ENCODE measurements around the gene CD99L2.
A peak's percentile ranks its signal among the peaks of the same experiment; 100 is the strongest.

CD99L2 gene

GRCh38 chrX:150766351-150767044, 132.0 kb downstream of the CD99L2 start:
- H3K27ac ChIP-seq (ENCODE audit: low read depth, low read length, poor library complexity, severe bottlenecking): no peak overlapping the region
- no peak overlapping the region for H3K4me3 ChIP-seq (ENCODE audit: low read depth, low read length, poor library complexity, severe bottlenecking)
- no peaks in the 10 kb centered on the region for H3K27me3 ChIP-seq (ENCODE audit: insufficient read depth, low read length)
- TF ChIP-seq EZH2 (IDR thresholded peaks at IDR 0.05; ENCODE audit: borderline replicate concordance, low read length) (no peak), CTCF (IDR thresholded peaks at IDR 0.05; ENCODE audit: low read length) (peak; percentile 24; the same call in 1 of the 2 replicates)
- no peaks in the 10 kb centered on the region for H3K9me3 ChIP-seq (ENCODE audit: low read length)
- no peak overlapping the region for H3K9ac ChIP-seq (ENCODE audit: low read length)
- H3K36me3 ChIP-seq (ENCODE audit: insufficient read depth, low read length): no peaks in the 10 kb centered on the region
- no peak overlapping the region for H2AFZ ChIP-seq (ENCODE audit: low read length)
- no peaks in the 10 kb centered on the region for H4K20me1 ChIP-seq (ENCODE audit: insufficient read depth, low read length)
- H3F3A ChIP-seq (ENCODE audit: insufficient read depth, low read length): no peaks in the 10 kb centered on the region
- H3K79me2 ChIP-seq (ENCODE audit: insufficient read depth, low read length): no peaks in the 10 kb centered on the region
- H3K9me2 ChIP-seq (ENCODE audit: low read depth, low read length): no peaks in the 10 kb centered on the region
- no peaks in the 10 kb centered on the region for H3K4me1 ChIP-seq (ENCODE audit: insufficient read depth, low read length, severe bottlenecking)
- H3K4me2 ChIP-seq (ENCODE audit: low read length): no peak overlapping the region

GRCh38 chrX:150765782-150766350, 132.6 kb downstream of the CD99L2 start:
- H3K27me3 ChIP-seq (ENCODE audit: insufficient read depth, low read length): no peaks in the 10 kb centered on the region
- H3K4me1 ChIP-seq (ENCODE audit: insufficient read depth, low read length, severe bottlenecking): no peaks in the 10 kb centered on the region
- no peaks in the 10 kb centered on the region for H3K36me3 ChIP-seq (ENCODE audit: insufficient read depth, low read length)
- no peak overlapping the region for H2AFZ ChIP-seq (ENCODE audit: low read length)
- H3K79me2 ChIP-seq (ENCODE audit: insufficient read depth, low read length): no peaks in the 10 kb centered on the region
- TF ChIP-seq CTCF (IDR thresholded peaks at IDR 0.05; ENCODE audit: low read length): no peak
- TF ChIP-seq EZH2 (IDR thresholded peaks at IDR 0.05; ENCODE audit: borderline replicate concordance, low read length): no peak
- no peak overlapping the region for H3K27ac ChIP-seq (ENCODE audit: low read depth, low read length, poor library complexity, severe bottlenecking)
- H3K9me2 ChIP-seq (ENCODE audit: low read depth, low read length): no peaks in the 10 kb centered on the region
- H3K4me3 ChIP-seq (ENCODE audit: low read depth, low read length, poor library complexity, severe bottlenecking): no peak overlapping the region
- no peak overlapping the region for H3K9ac ChIP-seq (ENCODE audit: low read length)
- H4K20me1 ChIP-seq (ENCODE audit: insufficient read depth, low read length): no peaks in the 10 kb centered on the region
- no peaks in the 10 kb centered on the region for H3F3A ChIP-seq (ENCODE audit: insufficient read depth, low read length)
- no peaks in the 10 kb centered on the region for H3K9me3 ChIP-seq (ENCODE audit: low read length)
- no peak overlapping the region for H3K4me2 ChIP-seq (ENCODE audit: low read length)

- H3K36me3 ChIP-seq (ENCODE audit: insufficient read depth, low read length): no peaks in the 10 kb centered on the region
- H3K27me3 ChIP-seq (ENCODE audit: insufficient read depth, low read length): no peaks in the 10 kb centered on the region
- no peak overlapping the region for H3K27ac ChIP-seq (ENCODE audit: low read depth, low read length, poor library complexity, severe bottlenecking)
- no peak overlapping the region for H3K4me2 ChIP-seq (ENCODE audit: low read length)
- no peaks in the 10 kb centered on the region for H4K20me1 ChIP-seq (ENCODE audit: insufficient read depth, low read length)
- no peaks in the 10 kb centered on the region for H3K9me2 ChIP-seq (ENCODE audit: low read depth, low read length)
- no peak for TF ChIP-seq EZH2 (IDR thresholded peaks at IDR 0.05; ENCODE audit: borderline replicate concordance, low read length)
- TF ChIP-seq CTCF (IDR thresholded peaks at IDR 0.05; ENCODE audit: low read length): no peak
- H3K9ac ChIP-seq (ENCODE audit: low read length): no peak overlapping the region
- no peaks in the 10 kb centered on the region for H3K79me2 ChIP-seq (ENCODE audit: insufficient read depth, low read length)
- H3K9me3 ChIP-seq (ENCODE audit: low read length): no peaks in the 10 kb centered on the region
- no peaks in the 10 kb centered on the region for H3F3A ChIP-seq (ENCODE audit: insufficient read depth, low read length)
- no peak overlapping the region for H2AFZ ChIP-seq (ENCODE audit: low read length)
- no peaks in the 10 kb centered on the region for H3K4me1 ChIP-seq (ENCODE audit: insufficient read depth, low read length, severe bottlenecking)
- H3K4me3 ChIP-seq (ENCODE audit: low read depth, low read length, poor library complexity, severe bottlenecking): no peak overlapping the region
These were observed 133.2 kb downstream of the CD99L2 start for GRCh38 chrX:150765237-150765636.
